ENCODE results near the gene DOCK3.
"Not testable (repeated sequence)": the region's sequence is repeated elsewhere in the genome, so short reads cannot be mapped to it uniquely, and the experiment has no call there.

DOCK3 gene

DNA sequence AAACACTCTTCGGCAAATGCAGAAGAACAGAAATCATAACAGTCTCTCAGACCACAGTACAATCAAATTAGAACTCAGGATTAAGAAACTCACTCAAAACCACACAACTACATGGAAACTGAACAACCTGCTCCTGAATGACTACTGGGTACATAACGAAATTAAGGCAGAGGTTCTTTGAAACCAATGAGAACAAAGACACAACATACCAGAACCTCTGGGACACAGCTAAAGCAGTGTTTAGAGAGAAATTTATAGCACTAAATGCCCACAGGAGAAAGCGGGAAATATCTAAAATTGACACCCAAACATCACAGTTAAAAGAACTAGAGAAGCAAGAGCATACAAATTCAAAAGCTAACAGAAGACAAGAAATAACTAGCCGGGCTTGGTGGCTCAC lies 589.4 kb downstream of the DOCK3 start:
- H3K4me3 ChIP-seq (ENCODE audit: low read depth in 1 of 5, low read length in 5 of 5); H3K9ac ChIP-seq (ENCODE audit: low read length in 5 of 5); H3K27me3 ChIP-seq (ENCODE audit: control insufficient read depth in 5 of 5, insufficient read depth in 4 of 5, low read length in 5 of 5); H3K27ac ChIP-seq (ENCODE audit: low read depth, low read length); H3K36me3 ChIP-seq (ENCODE audit: control insufficient read depth in 5 of 5, insufficient read depth in 5 of 5, low read length in 5 of 5); H3K4me1 ChIP-seq (ENCODE audit: control insufficient read depth in 5 of 5, insufficient read depth in 5 of 5, low read length in 5 of 5); H3K9me3 ChIP-seq (ENCODE audit: control insufficient read depth in 5 of 5, low read length in 5 of 5): not testable (repeated sequence)

DNA sequence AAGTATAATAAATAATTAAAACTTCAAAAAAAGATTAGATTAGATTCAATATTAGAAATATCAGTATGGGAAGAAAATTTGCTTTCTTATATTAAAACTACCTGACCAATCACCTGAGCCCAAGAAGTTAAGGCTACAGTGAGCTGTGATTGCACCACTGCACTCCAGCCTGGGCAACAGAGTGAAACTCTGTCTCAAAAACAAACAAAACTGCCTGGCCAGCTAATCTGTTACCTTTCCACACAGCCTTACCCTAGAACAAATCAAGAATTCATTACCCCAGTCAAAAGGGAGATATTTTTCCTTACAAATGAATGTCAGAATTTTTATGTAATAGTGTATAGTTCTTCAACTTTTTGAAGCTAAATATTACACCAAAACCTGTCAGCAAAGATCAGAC lies 593.4 kb downstream of the DOCK3 start:
- no peaks in the 10 kb centered on the region for H3K4me1 ChIP-seq (ENCODE audit: control insufficient read depth in 5 of 5, insufficient read depth in 5 of 5, low read length in 5 of 5)
- H3K27ac ChIP-seq (ENCODE audit: low read depth, low read length) = no peak overlapping the region
- no peak overlapping the region for H3K9ac ChIP-seq (ENCODE audit: low read length in 5 of 5)

DNA sequence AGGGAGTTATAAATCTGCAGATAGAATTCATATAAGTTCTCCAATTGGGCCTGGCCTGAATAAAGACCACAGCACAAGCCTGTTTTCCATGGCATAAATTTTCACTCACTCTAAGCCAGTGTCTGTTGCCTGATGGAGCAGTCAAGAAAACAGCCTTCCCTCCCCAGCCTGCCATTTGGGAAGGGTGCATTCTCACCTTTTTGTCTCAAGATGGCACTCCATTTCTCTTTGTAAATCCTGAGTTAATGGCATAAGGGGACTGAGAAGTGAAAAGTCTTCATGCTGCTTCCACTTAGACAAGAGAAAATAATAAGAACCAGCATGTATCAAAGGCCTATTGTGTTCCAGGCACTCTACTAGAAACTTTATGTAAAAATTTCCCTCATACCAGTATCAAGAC lies 594.7 kb downstream of the DOCK3 start:
- no peak overlapping the region for H3K27ac ChIP-seq (ENCODE audit: low read depth, low read length)
- no peaks in the 10 kb centered on the region for H3K36me3 ChIP-seq (ENCODE audit: control insufficient read depth in 5 of 5, insufficient read depth in 5 of 5, low read length in 5 of 5)
- H3K27me3 ChIP-seq (ENCODE audit: control insufficient read depth in 5 of 5, insufficient read depth in 4 of 5, low read length in 5 of 5) = no peaks in the 10 kb centered on the region
- no peak overlapping the region for H3K9ac ChIP-seq (ENCODE audit: low read length in 5 of 5)
- H3K4me3 ChIP-seq (ENCODE audit: low read depth in 1 of 5, low read length in 5 of 5) = no peak overlapping the region
- no peaks in the 10 kb centered on the region for H3K4me1 ChIP-seq (ENCODE audit: control insufficient read depth in 5 of 5, insufficient read depth in 5 of 5, low read length in 5 of 5)
- H3K9me3 ChIP-seq (ENCODE audit: control insufficient read depth in 5 of 5, low read length in 5 of 5) = peaks cover 0 to 3% (median 0%) of the 10 kb centered on the region in 5 donors

More for the DNA sequence above, 593.4 kb downstream of the DOCK3 start:
- Histone ChIP-seq H3K36me3 (ENCODE audit: control insufficient read depth in 5 of 5, insufficient read depth in 5 of 5, low read length in 5 of 5) (no peaks in the 10 kb centered on the region), H3K4me3 (ENCODE audit: low read depth in 1 of 5, low read length in 5 of 5) (no peak overlapping the region), H3K9me3 (ENCODE audit: control insufficient read depth in 5 of 5, low read length in 5 of 5) (peaks cover 0 to 3% (median 0%) of the 10 kb centered on the region in 5 donors), H3K27me3 (ENCODE audit: control insufficient read depth in 5 of 5, insufficient read depth in 4 of 5, low read length in 5 of 5) (no peaks in the 10 kb centered on the region)

DNA sequence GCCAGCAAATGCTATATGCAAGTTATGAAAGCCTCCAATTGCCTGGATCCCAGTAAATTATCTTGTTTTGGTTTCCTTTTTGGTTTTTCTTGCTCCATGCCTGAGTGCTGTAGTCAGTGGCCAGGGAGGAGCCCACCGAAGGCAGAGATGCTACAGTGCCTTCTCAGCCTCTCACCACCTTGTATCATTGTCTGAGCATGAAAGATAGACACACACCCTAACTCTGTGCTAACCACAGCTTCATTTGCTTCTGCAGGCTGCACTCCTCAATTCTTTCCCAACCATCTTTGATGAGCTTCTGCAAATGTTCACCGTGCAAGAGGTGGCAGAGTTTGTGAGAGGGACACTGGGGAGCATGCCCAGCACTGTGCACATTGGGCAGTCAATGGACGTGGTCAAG lies 595.8 kb downstream of the DOCK3 start:
- H3K9ac ChIP-seq (ENCODE audit: low read length in 5 of 5) = no peak overlapping the region
- no peak overlapping the region for H3K4me3 ChIP-seq (ENCODE audit: low read depth in 1 of 5, low read length in 5 of 5)
- no peaks in the 10 kb centered on the region for H3K4me1 ChIP-seq (ENCODE audit: control insufficient read depth in 5 of 5, insufficient read depth in 5 of 5, low read length in 5 of 5)
- H3K9me3 ChIP-seq (ENCODE audit: control insufficient read depth in 5 of 5, low read length in 5 of 5) = peaks cover 0 to 3% (median 0%) of the 10 kb centered on the region in 5 donors
- no peaks in the 10 kb centered on the region for H3K27me3 ChIP-seq (ENCODE audit: control insufficient read depth in 5 of 5, insufficient read depth in 4 of 5, low read length in 5 of 5)
- no peak overlapping the region for H3K27ac ChIP-seq (ENCODE audit: low read depth, low read length)
- H3K36me3 ChIP-seq (ENCODE audit: control insufficient read depth in 5 of 5, insufficient read depth in 5 of 5, low read length in 5 of 5) = no peaks in the 10 kb centered on the region

DNA sequence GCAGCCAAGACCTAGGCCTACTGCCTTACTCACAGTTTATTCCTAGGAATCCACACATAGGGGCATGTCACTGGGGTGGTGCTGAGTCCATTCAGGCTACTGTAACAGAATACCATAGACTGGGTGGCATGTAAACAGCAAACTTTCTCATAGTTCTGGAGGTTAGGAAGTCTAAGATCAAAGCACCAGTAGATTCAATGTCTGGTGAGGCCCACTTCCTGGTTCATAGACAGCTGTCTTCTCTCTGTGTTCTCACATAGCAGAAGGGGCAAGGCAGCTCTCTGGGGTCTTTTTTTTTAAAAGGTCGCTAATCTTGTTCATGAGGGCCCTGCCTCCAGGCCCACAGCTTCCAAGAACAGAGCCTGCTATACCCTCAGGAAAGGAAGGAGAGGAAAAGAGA lies 596.4 kb downstream of the DOCK3 start:
- no peaks in the 10 kb centered on the region for H3K4me1 ChIP-seq (ENCODE audit: control insufficient read depth in 5 of 5, insufficient read depth in 5 of 5, low read length in 5 of 5)
- H3K27ac ChIP-seq (ENCODE audit: low read depth, low read length) = no peak overlapping the region
- H3K4me3 ChIP-seq (ENCODE audit: low read depth in 1 of 5, low read length in 5 of 5) = no peak overlapping the region
- no peaks in the 10 kb centered on the region for H3K36me3 ChIP-seq (ENCODE audit: control insufficient read depth in 5 of 5, insufficient read depth in 5 of 5, low read length in 5 of 5)
- H3K9ac ChIP-seq (ENCODE audit: low read length in 5 of 5) = no peak overlapping the region
- no peaks in the 10 kb centered on the region for H3K27me3 ChIP-seq (ENCODE audit: control insufficient read depth in 5 of 5, insufficient read depth in 4 of 5, low read length in 5 of 5)
- H3K9me3 ChIP-seq (ENCODE audit: control insufficient read depth in 5 of 5, low read length in 5 of 5) = peaks cover 0 to 3% (median 0%) of the 10 kb centered on the region in 5 donors

DNA sequence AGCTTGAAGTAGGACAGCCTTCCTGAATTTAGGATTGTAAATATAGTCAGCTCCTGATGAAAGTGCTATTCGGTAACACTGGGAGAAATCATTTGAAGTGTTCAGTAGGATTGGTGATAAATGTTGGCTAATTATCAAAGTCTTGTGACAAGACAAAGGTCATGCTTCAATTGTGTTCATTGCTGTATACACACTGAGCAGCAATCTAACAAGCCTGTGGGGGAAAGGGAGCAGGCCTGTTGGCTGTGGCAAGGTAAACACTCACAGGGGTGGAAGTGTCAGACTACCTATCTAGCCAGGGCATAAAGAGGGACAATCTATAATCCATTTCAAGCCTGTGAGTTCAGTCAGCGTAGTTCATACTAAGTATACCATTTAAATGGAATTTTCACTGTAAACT lies 599.3 kb downstream of the DOCK3 start:
- no peaks in the 10 kb centered on the region for H3K27me3 ChIP-seq (ENCODE audit: control insufficient read depth in 5 of 5, insufficient read depth in 4 of 5, low read length in 5 of 5)
- no peaks in the 10 kb centered on the region for H3K9me3 ChIP-seq (ENCODE audit: control insufficient read depth in 5 of 5, low read length in 5 of 5)
- H3K36me3 ChIP-seq (ENCODE audit: control insufficient read depth in 5 of 5, insufficient read depth in 5 of 5, low read length in 5 of 5) = no peaks in the 10 kb centered on the region
- H3K4me1 ChIP-seq (ENCODE audit: control insufficient read depth in 5 of 5, insufficient read depth in 5 of 5, low read length in 5 of 5) = no peaks in the 10 kb centered on the region
- no peak overlapping the region for H3K9ac ChIP-seq (ENCODE audit: low read length in 5 of 5)
- H3K4me3 ChIP-seq (ENCODE audit: low read depth in 1 of 5, low read length in 5 of 5) = no peak overlapping the region
- no peak overlapping the region for H3K27ac ChIP-seq (ENCODE audit: low read depth, low read length)

DNA sequence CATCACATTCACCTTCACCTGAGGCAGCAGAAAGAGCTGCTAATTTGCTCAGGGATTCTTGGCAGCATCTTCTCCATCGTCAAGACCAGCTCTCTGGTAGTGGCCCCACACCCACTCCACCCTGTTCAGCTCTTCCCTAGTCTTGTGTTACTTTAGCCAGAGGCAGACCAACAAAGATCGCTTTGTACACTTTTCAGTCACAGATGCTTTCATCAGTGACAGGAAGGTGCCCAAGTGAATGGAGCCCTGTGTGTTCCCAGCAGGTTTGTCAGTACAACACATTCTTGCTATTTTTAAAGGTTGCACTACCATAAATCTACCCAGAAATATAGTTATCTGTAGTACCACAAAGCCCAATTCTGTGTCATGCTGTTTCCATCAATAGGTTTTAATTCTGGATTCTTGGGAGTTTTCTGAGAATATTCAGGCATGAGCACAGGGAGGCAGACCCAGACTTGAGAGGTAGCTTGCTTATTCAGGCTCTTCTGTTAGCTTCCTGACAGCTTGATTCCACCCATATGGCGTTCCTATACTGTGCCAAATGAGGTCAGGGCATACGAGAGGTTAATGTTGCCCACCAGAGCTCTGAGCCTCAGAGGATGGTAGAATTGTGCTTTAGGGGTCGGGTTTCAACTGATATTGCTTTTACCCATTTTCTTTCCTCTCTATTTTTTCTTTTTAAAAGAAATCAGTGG lies 600.5 kb downstream of the DOCK3 start:
- Histone ChIP-seq H3K4me3 (ENCODE audit: low read depth in 1 of 5, low read length in 5 of 5) (no peak overlapping the region), H3K36me3 (ENCODE audit: control insufficient read depth in 5 of 5, insufficient read depth in 5 of 5, low read length in 5 of 5) (no peaks in the 10 kb centered on the region), H3K9ac (ENCODE audit: low read length in 5 of 5) (no peak overlapping the region), H3K27me3 (ENCODE audit: control insufficient read depth in 5 of 5, insufficient read depth in 4 of 5, low read length in 5 of 5) (peaks cover 0 to 3% (median 0%) of the 10 kb centered on the region in 5 donors), H3K9me3 (ENCODE audit: control insufficient read depth in 5 of 5, low read length in 5 of 5) (no peaks in the 10 kb centered on the region), H3K27ac (ENCODE audit: low read depth, low read length) (no peak overlapping the region), H3K4me1 (ENCODE audit: control insufficient read depth in 5 of 5, insufficient read depth in 5 of 5, low read length in 5 of 5) (no peaks in the 10 kb centered on the region)

DNA sequence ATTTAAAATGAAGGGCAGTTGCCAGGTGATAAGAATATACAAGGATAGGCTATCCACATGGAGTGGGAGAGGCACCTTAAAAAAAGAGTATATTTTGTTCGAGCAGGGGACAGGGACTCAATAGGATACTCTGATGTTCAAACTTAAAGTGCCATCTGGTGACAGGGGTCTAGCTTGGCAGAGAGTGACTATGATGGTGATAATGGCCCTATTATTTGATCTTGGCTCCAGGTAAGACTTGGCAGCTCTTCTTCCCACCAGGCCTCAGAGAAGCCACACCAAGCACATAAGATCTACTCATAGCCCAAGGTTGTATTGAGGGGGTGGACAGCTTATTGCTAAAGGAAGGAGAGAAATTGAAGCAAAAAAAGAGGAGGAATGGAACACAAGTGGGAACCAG lies 601.3 kb downstream of the DOCK3 start:
- H3K9me3 ChIP-seq (ENCODE audit: control insufficient read depth in 5 of 5, low read length in 5 of 5) = no peaks in the 10 kb centered on the region
- no peak overlapping the region for H3K4me3 ChIP-seq (ENCODE audit: low read depth in 1 of 5, low read length in 5 of 5)
- H3K36me3 ChIP-seq (ENCODE audit: control insufficient read depth in 5 of 5, insufficient read depth in 5 of 5, low read length in 5 of 5) = no peaks in the 10 kb centered on the region
- H3K27ac ChIP-seq (ENCODE audit: low read depth, low read length) = no peak overlapping the region
- peaks cover 0 to 3% (median 0%) of the 10 kb centered on the region in 5 donors for H3K27me3 ChIP-seq (ENCODE audit: control insufficient read depth in 5 of 5, insufficient read depth in 4 of 5, low read length in 5 of 5)
- H3K9ac ChIP-seq (ENCODE audit: low read length in 5 of 5) = no peak overlapping the region
- H3K4me1 ChIP-seq (ENCODE audit: control insufficient read depth in 5 of 5, insufficient read depth in 5 of 5, low read length in 5 of 5) = no peaks in the 10 kb centered on the region

DNA sequence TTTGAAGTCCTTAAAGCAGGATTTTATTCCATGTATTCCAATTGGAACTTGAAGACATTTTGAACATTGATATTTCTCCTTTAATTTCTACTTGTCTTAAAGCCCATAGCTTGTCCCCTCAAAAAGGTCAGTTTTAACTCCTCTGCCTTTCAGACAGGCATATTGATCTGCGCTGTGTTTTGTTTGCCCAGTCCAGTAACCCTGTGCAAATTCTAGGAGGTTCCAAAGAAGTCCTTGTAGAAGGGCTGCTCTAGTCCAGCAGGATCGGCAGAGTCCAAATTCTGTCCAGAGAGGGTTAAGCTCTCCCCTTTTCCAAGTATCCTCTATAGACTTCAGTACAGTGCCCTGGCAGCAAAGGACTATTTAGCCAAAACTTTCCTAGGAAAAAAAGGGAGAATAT lies 604.7 kb downstream of the DOCK3 start:
- Histone ChIP-seq H3K4me3 (ENCODE audit: low read depth in 1 of 5, low read length in 5 of 5) (no peak overlapping the region), H3K27me3 (ENCODE audit: control insufficient read depth in 5 of 5, insufficient read depth in 4 of 5, low read length in 5 of 5) (peaks cover 0 to 3% (median 0%) of the 10 kb centered on the region in 5 donors), H3K27ac (ENCODE audit: low read depth, low read length) (no peak overlapping the region), H3K9me3 (ENCODE audit: control insufficient read depth in 5 of 5, low read length in 5 of 5) (peaks cover 0 to 2% (median 0%) of the 10 kb centered on the region in 5 donors), H3K4me1 (ENCODE audit: control insufficient read depth in 5 of 5, insufficient read depth in 5 of 5, low read length in 5 of 5) (no peaks in the 10 kb centered on the region), H3K36me3 (ENCODE audit: control insufficient read depth in 5 of 5, insufficient read depth in 5 of 5, low read length in 5 of 5) (no peaks in the 10 kb centered on the region), H3K9ac (ENCODE audit: low read length in 5 of 5) (no peak overlapping the region)

DNA sequence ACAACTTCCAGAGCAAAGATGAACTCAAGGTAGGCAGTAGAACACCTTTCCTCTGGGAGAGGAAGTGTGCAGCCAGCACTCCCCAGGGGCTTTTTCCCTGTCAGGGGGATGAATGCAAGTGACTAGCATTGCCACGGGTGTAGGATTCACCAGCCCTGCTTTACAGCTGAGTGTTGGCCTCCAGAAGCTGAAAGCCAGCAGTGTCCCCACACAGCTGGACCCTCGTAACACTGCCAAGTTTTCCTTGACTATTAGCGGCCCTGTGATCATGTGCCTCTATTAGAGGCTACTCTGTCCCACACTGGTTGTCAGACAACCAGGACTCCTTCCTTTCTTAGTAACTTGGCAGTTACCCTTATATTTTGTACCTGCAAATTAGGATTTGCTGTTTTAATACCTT lies 605.4 kb downstream of the DOCK3 start:
- H3K27me3 ChIP-seq (ENCODE audit: control insufficient read depth in 5 of 5, insufficient read depth in 4 of 5, low read length in 5 of 5) = peaks cover 0 to 3% (median 0%) of the 10 kb centered on the region in 5 donors
- peaks cover 0 to 2% (median 0%) of the 10 kb centered on the region in 5 donors for H3K9me3 ChIP-seq (ENCODE audit: control insufficient read depth in 5 of 5, low read length in 5 of 5)
- H3K4me1 ChIP-seq (ENCODE audit: control insufficient read depth in 5 of 5, insufficient read depth in 5 of 5, low read length in 5 of 5) = no peaks in the 10 kb centered on the region
- H3K4me3 ChIP-seq (ENCODE audit: low read depth in 1 of 5, low read length in 5 of 5) = no peak overlapping the region
- no peak overlapping the region for H3K27ac ChIP-seq (ENCODE audit: low read depth, low read length)
- no peak overlapping the region for H3K9ac ChIP-seq (ENCODE audit: low read length in 5 of 5)
- no peaks in the 10 kb centered on the region for H3K36me3 ChIP-seq (ENCODE audit: control insufficient read depth in 5 of 5, insufficient read depth in 5 of 5, low read length in 5 of 5)

All from subcutaneous abdominal adipose tissue (tissue), 5 donors.